HCT116 (cell line): Measurements from ENCODE around the gene VDAC1.

Experiments
- ATF3 ChIP-seq: IDR thresholded peaks from 2 replicates; pipeline ENCODE4 v1.6.1; 2012
- CTCF ChIP-seq, 3 experiments: fragments of 200-600 bp in 1 of 3; sonication (generic) in 1 of 3; IDR thresholded peaks in 2 of 3; conservative IDR thresholded peaks in 1 of 3; 2 replicates each; pipeline ENCODE4 v1.5.1; 2012 to 2017; ENCODE audit warnings: low read depth in 2 of 3, low read length in 2 of 3, antibody characterized with exemption in 1 of 3, borderline replicate concordance in 1 of 3, control low read depth in 1 of 3, mild to moderate bottlenecking in 1 of 3, mixed read lengths in 1 of 3, mixed run types in 1 of 3, moderate library complexity in 1 of 3; ENCODE audit not compliant: insufficient read depth in 1 of 3
- ELF1 ChIP-seq: IDR thresholded peaks from 2 replicates; pipeline ENCODE4 v1.6.1; 2012; ENCODE audit warnings: low read depth, borderline replicate concordance
- EZH2 ChIP-seq: fragments of 200-600 bp; sonication (generic); IDR thresholded peaks from 2 replicates; pipeline ENCODE4 v1.6.1; 2017; ENCODE audit warnings: antibody characterized with exemption, mixed run types
- EZH2phosphoT487 ChIP-seq: fragments of 200-600 bp; IDR thresholded peaks from 2 replicates; pipeline ENCODE4 v1.6.1; 2018; ENCODE audit warnings: antibody characterized with exemption, borderline replicate concordance
- MAX ChIP-seq: IDR thresholded peaks from 2 replicates; pipeline ENCODE4 v1.6.1; 2012
- POLR2A ChIP-seq: IDR thresholded peaks from 2 replicates; pipeline ENCODE4 v1.7.0; 2011; ENCODE audit warnings: borderline replicate concordance; ENCODE audit not compliant: insufficient read depth, insufficient read length; ENCODE audit errors: extremely low read depth
- POLR2AphosphoS5 ChIP-seq: IDR thresholded peaks from 2 replicates; pipeline ENCODE4 v1.6.1; 2011; ENCODE audit warnings: mild to moderate bottlenecking, low read depth, low read length, moderate library complexity
- REST ChIP-seq: IDR thresholded peaks from 2 replicates; pipeline ENCODE4 v1.6.1; 2012; ENCODE audit warnings: low read depth
- SP1 ChIP-seq: IDR thresholded peaks from 2 replicates; pipeline ENCODE4 v1.6.1; 2012; ENCODE audit warnings: low read depth
- SRF ChIP-seq: IDR thresholded peaks from 2 replicates; pipeline ENCODE4 v1.6.1; 2012; ENCODE audit warnings: low read depth
- TCF7L2 ChIP-seq: IDR thresholded peaks from 2 replicates; pipeline ENCODE4 v1.7.0; 2011; ENCODE audit warnings: borderline replicate concordance, inconsistent platforms; ENCODE audit not compliant: insufficient read depth, insufficient read length; ENCODE audit errors: extremely low read depth
- YY1 ChIP-seq: IDR thresholded peaks from 2 replicates; pipeline ENCODE4 v1.6.1; 2011; ENCODE audit warnings: low read length, low read depth, moderate library complexity, mild to moderate bottlenecking; ENCODE audit not compliant: insufficient replicate concordance; ENCODE audit errors: extremely low read depth
- ZNF274 ChIP-seq: fragments of 200-500 bp; sonication (Bioruptor generic); IDR thresholded peaks from 2 replicates; pipeline ENCODE4 v1.6.1; 2014; ENCODE audit warnings: mild to moderate bottlenecking, low read depth, low read length, inconsistent platforms

GRCh38 chr5:133944263-133945185 lies 60.3 kb downstream of the VDAC1 start:
- TF ChIP-seq POLR2A (no peak), CTCF (IDR thresholded peaks at IDR 0.05 in 2 of 3, conservative IDR thresholded peaks at IDR 0.05 in 1 of 3; ENCODE audit: borderline replicate concordance in 1 of 3, insufficient read depth in 1 of 3, low read depth in 2 of 3, low read length in 2 of 3) (peak; percentile 54 to 86 (median 84); a peak in 5 of 6 replicates), EZH2phosphoT487 (no peak), POLR2AphosphoS5 (no peak), ATF3 (no peak), REST (no peak), SRF (no peak), EZH2 (no peak), SP1 (no peak), MAX (no peak), YY1 (no peak), TCF7L2 (no peak), ELF1 (no peak), ZNF274 (no peak)
